Caki2 (cell line): Measurements from ENCODE around the gene FAM200C. TPM values are rescaled to one million over a fixed set of nuclear protein-coding genes. Genes with fewer than 3 reads are reported as not detected.
"Not testable (repeated sequence)": the region's sequence is repeated elsewhere in the genome, so short reads cannot be mapped to it uniquely, and the experiment has no call there.

Source experiments
- DNase-seq: peaks from one replicate; pipeline ENCODE4 v3.0.0-alpha.2; 2015; ENCODE audit warnings: low read depth
- in situ Hi-C: cut with HindIII; loops from 2 replicates; pipeline ENCODE4 v1.10.0; 2016; ENCODE audit warnings: low sequenced_read_pairs, low pct_unique_long_range_greater_than_20kb, mixed read lengths
- total RNA-seq: library from RNA; depleted of rRNA; stranded (reverse); fragments of >200 nt; shearing (Covaris generic); gene quantifications from 2 replicates; pipeline ENCODE4 v1.2.3, GENCODE V29; 2014; ENCODE audit warnings: low replicate concordance; rRNA removed

FAM200C gene
- 7.6 and 8.3 TPM in 2 replicates for total RNA-seq

GRCh38 chr5:160399402-160400353, at the start of gene FAM200C:
TSS of gene FAM200C (minus strand) at chr5:160400054. CDS start at chr5:160395490, 4,564 bp downstream.
- in situ Hi-C loops: no loop called here

GRCh38 chr5:160449458-160449857, 49.6 kb upstream of the FAM200C start:
- in situ Hi-C loops: no loop called here
- DNase-seq: no peak

More at GRCh38 chr5:160399402-160400353, at the start of gene FAM200C:
- DNase-seq: peak; percentile 94

- no peak for DNase-seq
- in situ Hi-C loops: no loop called here
Measured at GRCh38 chr5:160448886-160449285, 49.0 kb upstream of the FAM200C start.

GRCh38 chr5:160445751-160446150, 45.9 kb upstream of the FAM200C start:
- DNase-seq: no peak
- in situ Hi-C loops: no loop called here

- in situ Hi-C loops: no loop called here
- no peak for DNase-seq
Measured at GRCh38 chr5:160445132-160445531, 45.3 kb upstream of the FAM200C start.

- in situ Hi-C loops: no loop called here
- DNase-seq: no peak
Measured at GRCh38 chr5:160444407-160444806, 44.6 kb upstream of the FAM200C start.

GRCh38 chr5:160442824-160443431, 43.1 kb upstream of the FAM200C start:
- peak; percentile 56 for DNase-seq
- in situ Hi-C loops: no loop called here

- no peak for DNase-seq
- in situ Hi-C loops: no loop called here
Measured at GRCh38 chr5:160441311-160441781, 41.5 kb upstream of the FAM200C start.

- in situ Hi-C loops: no loop called here
- peak; percentile 89 for DNase-seq
Measured at GRCh38 chr5:160439205-160439600, 39.3 kb upstream of the FAM200C start.

GRCh38 chr5:160438316-160439204, 38.7 kb upstream of the FAM200C start:
- peak; percentile 84 for DNase-seq
- in situ Hi-C loops: no loop called here

- in situ Hi-C loops: no loop called here
- DNase-seq: no peak
Measured at GRCh38 chr5:160437271-160437670, 37.4 kb upstream of the FAM200C start.

- in situ Hi-C loops: not testable (repeated sequence)
- DNase-seq: peak; percentile 36
Measured at GRCh38 chr5:160436661-160437060, 36.8 kb upstream of the FAM200C start.

GRCh38 chr5:160436017-160436416, 36.2 kb upstream of the FAM200C start:
- in situ Hi-C loops: no loop called here
- DNase-seq: no peak

- DNase-seq: no peak
- in situ Hi-C loops: no loop called here
Measured at GRCh38 chr5:160435532-160435931, 35.7 kb upstream of the FAM200C start.

- in situ Hi-C loops: no loop called here
- DNase-seq: peak; percentile 98
Measured at GRCh38 chr5:160434022-160434531, 34.2 kb upstream of the FAM200C start.

GRCh38 chr5:160432787-160433186, 32.9 kb upstream of the FAM200C start:
- in situ Hi-C loops: no loop called here

GRCh38 chr5:160432196-160432595, 32.3 kb upstream of the FAM200C start:
- in situ Hi-C loops: no loop called here
- DNase-seq: no peak

More at GRCh38 chr5:160432787-160433186, 32.9 kb upstream of the FAM200C start:
- DNase-seq: no peak

GRCh38 chr5:160427607-160428006, 27.8 kb upstream of the FAM200C start:
- in situ Hi-C loops: no loop called here
- no peak for DNase-seq
